HepG2 (cell line): Measurements from ENCODE around the gene KRTAP5-9. TPM values are rescaled to one million over a fixed set of nuclear protein-coding genes. Genes with fewer than 3 reads are reported as not detected.
"Not testable (repeated sequence)": the region's sequence is repeated elsewhere in the genome, so short reads cannot be mapped to it uniquely, and the experiment has no call there.

Experiments
- BORCS8-MEF2B ChIP-seq: sonication (generic); formaldehyde crosslinking; IDR thresholded peaks from 2 replicates; pipeline ENCODE4 v1.8.0; 2022; ENCODE audit warnings: mild to moderate bottlenecking, missing genetic modification reagents
- CREB1 ChIP-seq, 2 experiments: fragments of 450-650 bp in 1 of 2; IDR thresholded peaks; 2 replicates each; pipeline ENCODE4 v1.6.1; 2016 to 2017; ENCODE audit warnings: control low read depth in 1 of 2, mild to moderate bottlenecking in 1 of 2, missing compliant biosample characterization in 1 of 2, missing genetic modification characterization in 1 of 2
- ERF ChIP-seq: IDR thresholded peaks from 2 replicates; pipeline ENCODE4 v1.6.1; 2018; ENCODE audit warnings: missing biosample characterization, missing genetic modification reagents
- MEF2D ChIP-seq: sonication (generic); formaldehyde crosslinking; IDR thresholded peaks from 2 replicates; pipeline ENCODE4 v1.5.1; 2020; ENCODE audit warnings: mild to moderate bottlenecking, missing genetic modification reagents
- MIXL1 ChIP-seq: IDR thresholded peaks from 2 replicates; pipeline ENCODE4 v1.6.1; 2016
- MYC ChIP-seq: sonication (generic); formaldehyde crosslinking; IDR thresholded peaks from 2 replicates; pipeline ENCODE4 v1.9.0; 2021; ENCODE audit warnings: missing genetic modification reagents, borderline replicate concordance
- ONECUT2 ChIP-seq: sonication (generic); formaldehyde crosslinking; IDR thresholded peaks from 2 replicates; pipeline ENCODE4 v1.4.0; 2020; ENCODE audit warnings: missing genetic modification reagents
- POLR2A ChIP-seq, 2 experiments: IDR thresholded peaks; 2 replicates each; pipeline ENCODE4 v1.6.1; 2011; ENCODE audit warnings: low read depth in 2 of 2, low read length in 2 of 2, mild to moderate bottlenecking in 1 of 2, moderate library complexity in 1 of 2; ENCODE audit not compliant: insufficient read depth in 1 of 2
- POLR2G ChIP-seq: fragments of 200-400 bp; formaldehyde crosslinking; IDR thresholded peaks from 2 replicates; pipeline ENCODE4 v1.6.1; 2018; ENCODE audit warnings: mild to moderate bottlenecking, low read depth, low read length, moderate library complexity
- RXRA ChIP-seq: sonication (generic); formaldehyde crosslinking; IDR thresholded peaks from 2 replicates; pipeline ENCODE4 v1.5.1; 2020; ENCODE audit warnings: missing genetic modification reagents
- SOX6 ChIP-seq, 2 experiments: fragments of 450-650 bp in 1 of 2; sonication (generic) in 1 of 2; formaldehyde crosslinking in 1 of 2; IDR thresholded peaks; 2 replicates each; pipeline versions ENCODE4 v1.4.0 to v1.6.1; 2017 to 2020; ENCODE audit warnings: antibody characterized with exemption in 1 of 2, mild to moderate bottlenecking in 1 of 2, missing genetic modification reagents in 1 of 2
- SP5 ChIP-seq: IDR thresholded peaks from 2 replicates; pipeline ENCODE4 v1.6.1; 2016; ENCODE audit warnings: low read depth, borderline replicate concordance
- TARDBP ChIP-seq: sonication (generic); formaldehyde crosslinking; IDR thresholded peaks from 2 replicates; pipeline ENCODE4 v1.8.0; 2022; ENCODE audit warnings: mild to moderate bottlenecking, missing genetic modification reagents
- YEATS4 ChIP-seq: sonication (generic); formaldehyde crosslinking; IDR thresholded peaks from 2 replicates; pipeline ENCODE4 v1.4.0; 2020; ENCODE audit warnings: missing genetic modification reagents, borderline replicate concordance
- ZFX ChIP-seq: sonication (generic); formaldehyde crosslinking; IDR thresholded peaks from 2 replicates; pipeline ENCODE4 v1.4.0; 2020; ENCODE audit warnings: mild to moderate bottlenecking, low read depth, missing genetic modification reagents, moderate library complexity
- ZNF160 ChIP-seq: sonication (generic); formaldehyde crosslinking; IDR thresholded peaks from 2 replicates; pipeline ENCODE4 v1.8.0; 2022; ENCODE audit warnings: mild to moderate bottlenecking, inconsistent platforms, missing genetic modification reagents
- ZNF205 ChIP-seq: IDR thresholded peaks from 2 replicates; pipeline ENCODE4 v1.6.1; 2018; ENCODE audit warnings: missing biosample characterization, missing genetic modification reagents
- ZNF605 ChIP-seq: sonication (generic); formaldehyde crosslinking; IDR thresholded peaks from 2 replicates; pipeline ENCODE4 v1.8.0; 2022; ENCODE audit warnings: mild to moderate bottlenecking, missing genetic modification reagents
- polyA plus RNA-seq, 8 experiments: library from polyadenylated mRNA; depleted of rRNA in 3 of 8; stranded (reverse) in 7 of 8; unstranded in 1 of 8; fragments of >200 nt; fragmentation: Illumina TruSeq in 4 of 8; extraction: Trizol in 4 of 8; gene quantifications; 2 replicates each; pipeline versions ENCODE4 v1.2.1 to v1.2.3, GENCODE V29; 2011 to 2016; ENCODE audit warnings: low read depth in 4 of 8, missing spikeins in 1 of 8, mixed read lengths in 1 of 8; ENCODE audit not compliant: insufficient read depth in 1 of 8
- total RNA-seq, 5 experiments: library from RNA; depleted of rRNA; stranded (reverse); fragments of >200 nt; fragmentation: Illumina TruSeq; extraction: Trizol; gene quantifications; 2 replicates each; pipeline ENCODE4 v1.2.3, GENCODE V29; 2016; ENCODE audit warnings: low read depth in 1 of 5
- TF ChIP-seq, protein P1 (sequence below): sonication (generic); formaldehyde crosslinking; IDR thresholded peaks from 2 replicates; pipeline ENCODE4 v1.5.1; 2020; ENCODE audit warnings: mild to moderate bottlenecking, missing genetic modification reagents, borderline replicate concordance
- TF ChIP-seq, protein P2 (sequence below): sonication (generic); formaldehyde crosslinking; IDR thresholded peaks from 2 replicates; pipeline ENCODE4 v1.4.0; 2020; ENCODE audit warnings: missing genetic modification reagents
- TF ChIP-seq, protein P3 (sequence below): IDR thresholded peaks from 2 replicates; pipeline ENCODE4 v1.6.1; 2016

Gene KRTAP5-9
- total and polyA plus RNA-seq, 2 of the 13 experiments (the other 11 are each of a cell fraction or from before 2014, with no cell fraction given) = 0.09 TPM; not detected in 1

DNA sequence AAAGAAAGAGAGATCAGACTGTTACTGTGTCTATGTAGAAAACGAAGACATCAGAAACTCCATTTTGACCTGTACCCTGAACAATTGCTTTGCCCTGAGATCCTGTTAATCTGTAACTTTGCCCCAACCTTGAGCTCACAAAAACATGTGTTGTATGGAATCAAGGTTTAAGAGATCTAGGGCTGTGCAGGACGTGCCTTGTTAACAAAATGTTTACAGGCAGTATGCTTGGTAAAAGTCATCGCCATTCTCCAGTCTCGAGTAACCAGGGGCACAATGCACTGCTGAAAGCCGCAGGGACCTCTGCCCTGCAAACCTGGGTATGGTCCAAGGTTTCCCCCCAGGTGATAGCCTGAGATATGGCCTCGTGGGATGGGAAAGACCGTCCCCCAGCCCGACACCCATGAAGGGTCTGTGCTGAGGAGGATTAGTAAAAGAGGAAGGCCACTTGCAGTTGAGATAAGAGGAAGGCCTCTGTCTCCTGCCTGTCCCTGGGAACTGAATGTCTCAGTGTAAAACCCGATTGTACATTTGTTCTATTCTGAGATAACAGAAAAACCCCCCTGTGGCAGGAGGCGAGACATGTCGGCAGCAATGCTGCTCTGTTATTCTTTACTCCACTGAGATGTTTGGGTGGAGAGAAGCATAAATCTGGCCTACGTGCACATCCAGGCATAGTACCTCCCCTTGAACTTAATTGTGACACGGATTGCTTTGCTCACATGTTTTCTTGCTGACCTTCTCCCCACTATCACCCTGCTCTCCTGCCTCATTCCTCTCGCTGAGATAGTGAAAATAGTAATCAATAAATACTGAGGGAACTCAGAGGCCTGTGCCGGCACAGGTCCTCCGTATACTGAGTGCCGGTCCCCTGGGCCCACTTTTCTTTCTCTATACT lies 13.3 kb upstream of the KRTAP5-9 start (continued):
- TF ChIP-seq SOX6, CREB1 (IDR thresholded peaks at IDR 0.05): not testable (repeated sequence)
- TF ChIP-seq SOX6 (CRISPR knock-in tag; IDR thresholded peaks at IDR 0.05) (peak; percentile 66), RXRA (peak; percentile 62; the same call in 1 of the 2 replicates), ZNF205 (CRISPR knock-in tag) (0 out of 2 replicates have a peak, but pooled peaks have one; percentile 18), MYC (CRISPR knock-in tag) (peak; percentile 62; the same call in 1 of the 2 replicates), CREB1 (CRISPR knock-in tag; IDR thresholded peaks at IDR 0.05) (peak; percentile 39; the same call in 1 of the 2 replicates), ZFX (CRISPR knock-in tag) (peak; percentile 78), BORCS8-MEF2B (CRISPR knock-in tag) (peak; percentile 32; the same call in 1 of the 2 replicates), POLR2G (peak; percentile 56), MIXL1 (peak; percentile 57), POLR2A (IDR thresholded peaks at IDR 0.05; ENCODE audit: insufficient read depth in 1 of 2, low read depth in 2 of 2, low read length in 2 of 2) (peak in 1 of 2 experiments; percentile 44; a peak in 1 of 4 replicates), ONECUT2 (CRISPR knock-in tag) (peak; percentile 66), YEATS4 (CRISPR knock-in tag) (peak; percentile 65), SP5 (CRISPR knock-in tag) (peak; percentile 78), ZNF160 (0 out of 2 replicates have a peak, but pooled peaks have one; percentile 35), TARDBP (CRISPR knock-in tag) (0 out of 2 replicates have a peak, but pooled peaks have one; percentile 33), ERF (peak; percentile 27; the same call in 1 of the 2 replicates), ZNF605 (CRISPR knock-in tag) (0 out of 2 replicates have a peak, but pooled peaks have one; percentile 26), MEF2D (CRISPR knock-in tag) (peak; percentile 51)
- TF ChIP-seq, protein P1, sequence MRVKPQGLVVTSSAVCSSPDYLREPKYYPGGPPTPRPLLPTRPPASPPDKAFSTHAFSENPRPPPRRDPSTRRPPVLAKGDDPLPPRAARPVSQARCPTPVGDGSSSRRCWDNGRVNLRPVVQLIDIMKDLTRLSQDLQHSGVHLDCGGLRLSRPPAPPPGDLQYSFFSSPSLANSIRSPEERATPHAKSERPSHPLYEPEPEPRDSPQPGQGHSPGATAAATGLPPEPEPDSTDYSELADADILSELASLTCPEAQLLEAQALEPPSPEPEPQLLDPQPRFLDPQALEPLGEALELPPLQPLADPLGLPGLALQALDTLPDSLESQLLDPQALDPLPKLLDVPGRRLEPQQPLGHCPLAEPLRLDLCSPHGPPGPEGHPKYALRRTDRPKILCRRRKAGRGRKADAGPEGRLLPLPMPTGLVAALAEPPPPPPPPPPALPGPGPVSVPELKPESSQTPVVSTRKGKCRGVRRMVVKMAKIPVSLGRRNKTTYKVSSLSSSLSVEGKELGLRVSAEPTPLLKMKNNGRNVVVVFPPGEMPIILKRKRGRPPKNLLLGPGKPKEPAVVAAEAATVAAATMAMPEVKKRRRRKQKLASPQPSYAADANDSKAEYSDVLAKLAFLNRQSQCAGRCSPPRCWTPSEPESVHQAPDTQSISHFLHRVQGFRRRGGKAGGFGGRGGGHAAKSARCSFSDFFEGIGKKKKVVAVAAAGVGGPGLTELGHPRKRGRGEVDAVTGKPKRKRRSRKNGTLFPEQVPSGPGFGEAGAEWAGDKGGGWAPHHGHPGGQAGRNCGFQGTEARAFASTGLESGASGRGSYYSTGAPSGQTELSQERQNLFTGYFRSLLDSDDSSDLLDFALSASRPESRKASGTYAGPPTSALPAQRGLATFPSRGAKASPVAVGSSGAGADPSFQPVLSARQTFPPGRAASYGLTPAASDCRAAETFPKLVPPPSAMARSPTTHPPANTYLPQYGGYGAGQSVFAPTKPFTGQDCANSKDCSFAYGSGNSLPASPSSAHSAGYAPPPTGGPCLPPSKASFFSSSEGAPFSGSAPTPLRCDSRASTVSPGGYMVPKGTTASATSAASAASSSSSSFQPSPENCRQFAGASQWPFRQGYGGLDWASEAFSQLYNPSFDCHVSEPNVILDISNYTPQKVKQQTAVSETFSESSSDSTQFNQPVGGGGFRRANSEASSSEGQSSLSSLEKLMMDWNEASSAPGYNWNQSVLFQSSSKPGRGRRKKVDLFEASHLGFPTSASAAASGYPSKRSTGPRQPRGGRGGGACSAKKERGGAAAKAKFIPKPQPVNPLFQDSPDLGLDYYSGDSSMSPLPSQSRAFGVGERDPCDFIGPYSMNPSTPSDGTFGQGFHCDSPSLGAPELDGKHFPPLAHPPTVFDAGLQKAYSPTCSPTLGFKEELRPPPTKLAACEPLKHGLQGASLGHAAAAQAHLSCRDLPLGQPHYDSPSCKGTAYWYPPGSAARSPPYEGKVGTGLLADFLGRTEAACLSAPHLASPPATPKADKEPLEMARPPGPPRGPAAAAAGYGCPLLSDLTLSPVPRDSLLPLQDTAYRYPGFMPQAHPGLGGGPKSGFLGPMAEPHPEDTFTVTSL (CRISPR knock-in tag) = peak; percentile 69; the same call in 1 of the 2 replicates
- TF ChIP-seq, protein P2, sequence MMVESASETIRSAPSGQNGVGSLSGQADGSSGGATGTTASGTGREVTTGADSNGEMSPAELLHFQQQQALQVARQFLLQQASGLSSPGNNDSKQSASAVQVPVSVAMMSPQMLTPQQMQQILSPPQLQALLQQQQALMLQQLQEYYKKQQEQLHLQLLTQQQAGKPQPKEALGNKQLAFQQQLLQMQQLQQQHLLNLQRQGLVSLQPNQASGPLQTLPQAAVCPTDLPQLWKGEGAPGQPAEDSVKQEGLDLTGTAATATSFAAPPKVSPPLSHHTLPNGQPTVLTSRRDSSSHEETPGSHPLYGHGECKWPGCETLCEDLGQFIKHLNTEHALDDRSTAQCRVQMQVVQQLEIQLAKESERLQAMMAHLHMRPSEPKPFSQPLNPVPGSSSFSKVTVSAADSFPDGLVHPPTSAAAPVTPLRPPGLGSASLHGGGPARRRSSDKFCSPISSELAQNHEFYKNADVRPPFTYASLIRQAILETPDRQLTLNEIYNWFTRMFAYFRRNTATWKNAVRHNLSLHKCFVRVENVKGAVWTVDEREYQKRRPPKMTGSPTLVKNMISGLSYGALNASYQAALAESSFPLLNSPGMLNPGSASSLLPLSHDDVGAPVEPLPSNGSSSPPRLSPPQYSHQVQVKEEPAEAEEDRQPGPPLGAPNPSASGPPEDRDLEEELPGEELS (CRISPR knock-in tag) = peak; percentile 81
- TF ChIP-seq, protein P3, sequence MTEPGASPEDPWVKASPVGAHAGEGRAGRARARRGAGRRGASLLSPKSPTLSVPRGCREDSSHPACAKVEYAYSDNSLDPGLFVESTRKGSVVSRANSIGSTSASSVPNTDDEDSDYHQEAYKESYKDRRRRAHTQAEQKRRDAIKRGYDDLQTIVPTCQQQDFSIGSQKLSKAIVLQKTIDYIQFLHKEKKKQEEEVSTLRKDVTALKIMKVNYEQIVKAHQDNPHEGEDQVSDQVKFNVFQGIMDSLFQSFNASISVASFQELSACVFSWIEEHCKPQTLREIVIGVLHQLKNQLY = peak; percentile 81
